ENCODE data around the gene SPAG5.

SPAG5 gene

DNA sequence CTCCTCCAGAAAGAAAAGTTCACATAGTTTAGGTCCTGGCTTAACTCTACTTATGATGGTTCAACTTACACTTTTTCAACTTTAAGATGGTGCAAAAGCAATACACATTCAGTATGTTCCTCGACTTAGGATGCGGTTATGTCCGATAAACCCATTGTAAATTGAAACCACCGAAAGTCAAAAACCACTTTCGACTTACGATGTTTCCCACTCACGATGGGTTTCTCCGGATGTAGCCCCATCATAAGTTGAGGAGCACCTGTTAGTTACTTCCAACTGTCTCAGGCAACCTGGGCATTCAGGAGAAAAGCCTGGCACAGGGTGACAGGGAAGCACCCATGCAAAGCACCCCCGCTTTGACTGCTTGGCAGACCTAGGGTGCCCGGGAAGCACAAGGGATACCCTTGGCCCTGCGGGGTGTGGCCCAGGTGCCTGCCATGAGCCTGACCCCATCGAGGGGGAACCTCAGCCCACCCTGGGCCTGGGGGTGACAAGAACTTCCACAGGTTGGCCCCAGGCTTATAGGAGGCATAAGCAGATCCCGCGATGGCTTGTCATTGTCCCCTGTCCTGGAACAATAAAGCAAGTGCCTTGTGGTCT is 60.4 kb downstream of the SPAG5 start:
- no peak for DNase-seq

DNA sequence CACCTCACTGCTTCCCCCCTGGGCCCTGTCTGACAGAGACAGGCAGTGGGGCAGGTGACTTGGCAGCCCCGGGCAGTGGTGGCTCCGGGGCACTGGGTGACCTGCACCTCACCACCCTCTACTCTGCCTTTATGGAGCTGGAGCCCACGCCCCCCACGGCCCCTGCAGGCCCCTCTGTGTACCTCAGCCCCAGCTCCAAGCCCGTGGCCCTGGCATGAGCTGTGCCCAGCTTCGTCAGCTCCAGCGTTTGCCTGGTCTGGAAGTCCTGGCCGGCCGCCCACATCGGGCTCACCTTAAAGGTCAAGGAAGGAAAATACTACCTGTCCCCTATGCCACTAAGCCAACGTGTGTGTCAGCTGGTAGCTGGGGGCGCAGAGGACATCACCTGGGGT is 61.6 kb downstream of the SPAG5 start:
- DNase-seq, result no peak

DNA sequence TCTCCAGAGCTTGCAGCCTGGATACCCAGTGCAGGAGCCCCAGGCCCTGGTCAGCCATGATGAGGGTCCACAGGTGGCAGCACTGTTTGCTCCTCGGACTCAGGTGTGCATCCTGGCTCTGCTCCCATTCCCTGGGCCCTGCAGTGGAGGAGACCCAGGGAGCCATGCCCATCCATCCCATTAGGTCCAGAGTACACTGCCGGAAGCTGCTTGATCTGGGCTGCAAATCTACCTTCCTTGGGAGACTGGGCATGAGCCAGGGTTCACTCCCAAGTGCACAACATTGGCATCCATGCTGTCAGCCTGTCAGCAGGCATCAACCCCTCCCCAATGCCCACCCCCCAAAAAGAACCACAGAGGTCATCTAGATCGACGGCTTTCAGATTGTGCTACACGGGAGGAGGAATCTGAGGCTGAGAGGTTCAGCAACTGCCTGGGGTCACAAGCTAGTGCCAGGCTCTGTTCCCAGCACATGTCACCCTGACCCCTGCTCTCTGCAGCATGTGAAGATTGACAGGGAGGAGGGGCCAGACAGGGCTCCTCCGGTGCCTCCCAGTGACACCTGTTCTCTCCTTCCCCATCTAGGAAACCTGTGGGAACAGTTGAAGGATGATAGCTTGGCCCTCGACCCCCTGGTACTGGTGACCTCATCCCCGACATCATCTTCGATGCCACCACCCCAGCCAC is 62.1 kb downstream of the SPAG5 start:
- DNase-seq, result no peak

DNA sequence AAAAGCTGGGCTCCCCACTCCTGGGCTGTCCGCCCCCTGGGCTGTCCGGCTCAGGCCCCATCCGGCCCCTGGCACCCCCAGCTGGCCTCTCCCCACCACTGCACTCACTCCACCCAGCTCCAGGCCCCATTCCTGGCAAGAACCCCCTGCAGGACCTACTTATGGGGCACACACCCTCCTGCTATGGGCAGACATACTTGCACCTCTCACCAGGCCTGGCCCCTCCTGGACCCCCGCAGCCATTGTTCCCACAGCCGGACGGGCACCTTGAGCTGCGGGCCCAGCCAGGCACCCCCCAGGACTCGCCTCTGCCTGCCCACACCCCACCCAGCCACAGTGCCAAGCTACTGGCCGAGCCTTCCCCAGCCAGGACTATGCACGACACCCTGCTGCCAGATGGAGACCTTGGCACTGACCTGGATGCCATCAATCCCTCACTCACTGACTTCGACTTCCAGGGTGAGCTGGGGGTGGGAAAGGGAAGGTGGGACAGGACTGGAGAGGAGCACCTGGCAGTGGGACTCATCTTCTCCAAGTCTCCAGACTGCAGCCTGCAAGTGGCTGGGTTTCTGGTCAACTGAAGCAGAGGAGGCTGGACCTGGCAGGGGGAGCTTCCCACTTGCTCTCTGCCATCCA is 64.0 kb downstream of the SPAG5 start:
- DNase-seq, result no peak

DNA sequence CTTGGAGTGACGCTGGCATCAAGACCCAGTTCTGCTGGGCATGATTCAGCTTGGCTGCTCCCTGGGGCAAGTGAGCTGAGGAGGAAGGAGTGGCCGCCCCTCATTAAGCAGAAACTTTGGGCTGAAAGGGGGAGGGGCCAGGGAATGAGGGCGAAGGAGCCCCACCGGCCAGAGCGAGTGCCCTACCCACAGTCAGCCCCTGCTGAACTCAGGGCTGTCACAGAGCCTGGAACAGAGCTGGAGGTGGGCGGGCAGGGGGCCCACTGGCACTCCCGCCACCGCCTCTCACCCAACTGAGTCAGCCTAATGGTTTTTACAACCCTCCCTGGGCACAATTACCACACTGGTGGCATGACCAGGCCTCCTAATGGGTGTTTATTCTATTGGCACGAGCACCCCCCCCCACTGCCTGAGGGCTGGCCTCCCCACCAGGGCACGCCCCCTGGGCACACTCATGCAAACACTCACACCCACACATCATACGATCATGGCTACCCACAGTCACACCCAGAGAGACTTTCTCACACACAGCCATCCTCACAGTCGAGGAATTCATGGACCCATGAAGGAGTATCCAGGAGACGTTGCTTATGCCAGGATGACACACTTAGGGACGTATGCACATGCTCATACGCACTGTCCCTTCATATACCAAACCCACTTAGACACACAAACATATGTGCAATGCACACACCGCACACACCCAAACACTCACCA is 65.6 kb downstream of the SPAG5 start:
- DNase-seq, result no peak

DNA sequence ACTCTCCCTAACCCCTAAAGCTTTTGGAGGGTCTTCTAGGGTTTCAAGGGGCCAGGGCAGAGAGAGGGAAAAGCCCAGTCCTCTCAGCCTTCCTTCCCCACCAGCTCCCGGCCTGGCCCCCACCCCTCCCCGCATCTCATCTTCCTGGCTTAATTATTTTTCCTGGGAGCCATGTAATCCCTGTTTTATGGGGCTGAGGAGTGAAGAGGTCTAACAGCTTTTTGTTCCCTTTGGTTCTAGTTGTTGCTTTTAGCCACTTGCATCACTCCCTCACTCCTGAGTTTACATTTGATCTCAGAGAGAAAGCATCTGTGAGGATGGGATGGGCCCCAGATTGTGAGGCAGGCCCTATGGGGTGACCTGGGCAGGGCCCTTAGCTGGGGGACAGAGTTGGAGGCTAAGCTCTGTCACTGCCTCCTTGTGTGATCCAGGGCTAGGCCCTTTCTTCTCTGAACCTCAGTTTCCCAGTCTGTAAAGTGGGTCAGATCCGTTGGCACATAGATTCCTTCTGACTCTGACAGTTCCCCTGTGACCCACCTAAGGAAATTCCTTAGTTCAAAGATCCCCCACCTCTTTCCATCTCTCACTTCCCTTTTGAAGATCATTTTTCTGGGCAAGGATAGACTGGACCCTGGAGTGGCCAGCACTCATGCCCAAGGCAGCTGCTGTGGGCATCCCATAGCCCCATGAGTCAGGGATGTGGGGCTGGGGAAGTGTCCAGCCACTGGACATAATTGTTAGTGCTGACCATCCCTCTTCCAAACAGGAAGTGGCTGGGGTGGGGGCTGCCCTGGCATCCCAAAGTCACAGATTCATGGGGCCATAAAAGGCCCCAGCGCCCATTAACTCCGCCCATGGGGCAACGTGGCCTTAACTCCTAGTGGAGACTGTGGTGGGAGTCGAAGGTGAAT is 66.5 kb downstream of the SPAG5 start:
- no peak for DNase-seq

DNA sequence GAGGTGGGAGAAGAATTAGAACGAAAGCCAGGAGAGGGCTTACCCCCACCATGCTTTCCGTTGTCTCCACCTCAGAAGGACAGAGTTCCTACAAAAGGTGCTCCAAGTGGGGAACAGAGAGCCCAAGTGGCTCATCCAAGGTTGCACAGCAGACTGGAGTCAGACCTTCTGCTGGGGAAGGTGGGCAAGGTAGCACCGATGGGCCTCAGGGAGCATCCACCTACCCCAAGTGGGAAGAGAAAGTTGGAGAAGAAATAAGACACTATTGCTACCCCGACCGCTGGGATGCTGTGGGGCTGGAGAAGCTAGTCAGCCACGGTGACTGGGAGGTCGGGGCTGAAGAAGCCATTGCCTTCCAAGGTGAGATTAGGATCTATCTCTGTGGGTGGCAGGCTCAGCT is 67.9 kb downstream of the SPAG5 start:
- no peak for DNase-seq

DNA sequence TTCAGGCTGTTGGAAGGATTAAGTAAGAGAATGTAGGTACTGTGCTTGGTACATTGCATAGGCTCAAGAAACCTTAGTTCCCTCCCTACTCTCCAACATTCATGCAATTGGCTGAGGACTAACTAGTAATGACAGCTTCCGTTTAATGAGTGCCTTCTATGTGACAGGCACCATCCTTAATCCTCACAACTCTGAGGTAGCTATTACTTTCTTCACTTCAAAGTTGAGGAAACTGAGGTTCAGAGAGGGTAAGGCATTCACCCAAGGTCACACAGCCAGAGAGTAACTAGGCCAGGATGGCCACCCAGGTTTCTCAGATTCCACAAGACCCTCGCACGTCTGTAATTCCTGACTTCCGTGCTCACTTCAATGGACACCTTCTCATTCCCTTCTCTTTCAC is 68.6 kb downstream of the SPAG5 start:
- no peak for DNase-seq

DNA sequence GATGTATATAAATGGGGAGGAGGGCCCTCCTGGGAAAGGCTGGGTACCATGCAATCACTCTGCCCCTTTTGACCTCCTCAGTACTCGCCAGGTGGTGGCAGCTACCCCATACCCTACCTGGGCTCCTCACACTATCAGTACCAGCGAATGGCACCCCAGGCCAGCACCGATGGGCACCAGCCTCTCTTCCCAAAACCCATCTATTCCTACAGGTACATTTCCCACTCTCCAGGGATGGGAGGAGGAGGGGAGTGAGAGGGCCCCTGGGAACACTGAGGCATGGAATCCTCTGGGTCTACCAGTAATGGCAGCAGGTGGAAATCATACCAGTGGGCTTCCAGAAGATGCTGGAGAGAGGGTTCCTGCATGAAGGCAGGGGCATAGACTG is 69.8 kb downstream of the SPAG5 start:
- DNase-seq, result no peak

DNA sequence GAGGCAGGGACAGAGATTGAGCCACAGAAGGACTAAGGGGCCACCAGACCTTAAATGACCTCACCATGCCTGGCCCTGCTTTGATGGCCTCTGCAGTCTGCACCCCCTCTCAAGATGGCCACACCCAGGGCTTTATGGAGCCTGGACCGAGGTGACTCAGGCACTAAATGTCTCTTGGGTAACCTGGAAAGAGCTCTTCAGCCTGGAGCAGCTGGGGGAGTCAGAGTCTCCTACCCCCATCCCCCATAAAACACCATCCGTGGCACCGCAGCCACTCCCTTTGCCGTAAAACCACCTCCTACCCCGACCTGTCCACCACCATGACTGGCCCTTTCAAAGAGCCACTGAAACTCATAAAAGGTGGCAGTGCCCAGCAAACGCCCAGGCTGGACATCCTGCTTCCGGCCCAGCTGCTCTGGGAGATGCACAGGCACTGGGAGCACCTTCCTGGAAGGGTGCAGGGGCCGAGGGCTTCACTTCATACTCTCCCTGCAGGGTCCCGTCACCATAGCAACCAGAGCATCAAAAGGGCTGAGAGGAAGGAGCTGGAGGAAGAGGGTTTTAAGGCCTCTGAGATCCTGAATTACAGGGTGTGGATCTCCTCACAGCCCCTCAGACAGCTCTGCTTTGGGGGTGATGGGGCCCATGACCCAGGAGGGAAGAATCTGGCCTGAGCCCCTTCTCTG is 70.4 kb downstream of the SPAG5 start:
- DNase-seq, result no peak

DNA sequence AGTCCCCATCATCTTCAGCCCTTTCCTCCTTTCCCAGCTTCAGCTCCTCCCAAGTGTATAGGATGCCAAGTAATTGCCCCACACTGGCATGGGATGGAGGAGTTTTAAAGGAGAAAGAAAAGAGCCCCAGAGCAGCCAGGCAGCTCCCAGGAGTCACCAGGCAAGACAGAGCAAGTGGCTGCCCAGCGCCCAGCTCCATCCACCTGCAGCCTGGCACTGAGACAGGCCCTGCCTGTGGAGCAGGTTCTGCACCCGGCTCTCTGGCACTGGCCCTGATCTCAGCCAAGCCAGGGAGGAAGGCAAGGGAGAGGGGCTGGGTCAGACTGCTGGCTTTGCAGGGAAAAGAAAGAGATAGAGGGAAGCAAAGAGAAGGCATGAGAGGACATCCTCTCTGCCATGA is 71.0 kb downstream of the SPAG5 start:
- no peak for DNase-seq

Data from stimulated activated CD8-positive, alpha-beta memory T cell treated with anti-CD3 and anti-CD28 coated beads, Interleukin-4, amount 100 ng/mL, for 48 hours (primary cell).